T47D (cell line): ENCODE data around the gene HS6ST2.
A peak's percentile ranks its signal among the peaks of the same experiment; 100 is the strongest.

Experiments used
- DNase-seq, 2 experiments: peaks; one replicate each; pipeline versions ENCODE4 v3.0.0 to v3.0.0-alpha.2; 2011 to 2012; ENCODE audit warnings: low read depth in 1 of 2, low spot score in 1 of 2
- JUND ChIP-seq: IDR thresholded peaks from 2 replicates; pipeline ENCODE4 v1.6.1; 2012; ENCODE audit warnings: low read depth
- in situ Hi-C: cut with HindIII; loops from 2 replicates; pipeline ENCODE4 v1.10.0; 2016; ENCODE audit warnings: low sequenced_read_pairs, low pct_unique_long_range_greater_than_20kb

The HS6ST2 gene

GRCh38 chrX:132860200-132860599 is 98.2 kb downstream of the HS6ST2 start:
- no peak for DNase-seq
- in situ Hi-C loops, result no loop called here
- no peak for TF ChIP-seq JUND

- DNase-seq, result no peak
- in situ Hi-C loops, result no loop called here
Observed at GRCh38 chrX:132858018-132858417, 100.4 kb downstream of the HS6ST2 start.

GRCh38 chrX:132855780-132856341 is 102.6 kb downstream of the HS6ST2 start:
- no peak for DNase-seq
- in situ Hi-C loops, result no loop called here
- TF ChIP-seq JUND, result no peak

More at GRCh38 chrX:132858018-132858417, 100.4 kb downstream of the HS6ST2 start:
- no peak for TF ChIP-seq JUND

- in situ Hi-C loops, result no loop called here
- TF ChIP-seq JUND, result no peak
- no peak for DNase-seq
Observed at GRCh38 chrX:132853040-132853439, 105.4 kb downstream of the HS6ST2 start.

- in situ Hi-C loops, result no loop called here
- no peak for TF ChIP-seq JUND
- no peak for DNase-seq
Observed at GRCh38 chrX:132848296-132848970, 110.0 kb downstream of the HS6ST2 start.

- in situ Hi-C loops, result no loop called here
- DNase-seq, result no peak
- no peak for TF ChIP-seq JUND
Observed at GRCh38 chrX:132843363-132843762, 115.1 kb downstream of the HS6ST2 start.

- DNase-seq, result peak in 1 of 2 experiments; percentile 1
- in situ Hi-C loops, result no loop called here
- no peak for TF ChIP-seq JUND
Observed at GRCh38 chrX:132842460-132843238, 115.8 kb downstream of the HS6ST2 start.

GRCh38 chrX:132837967-132838366 is 120.5 kb downstream of the HS6ST2 start:
- in situ Hi-C loops, result no loop called here
- no peak for TF ChIP-seq JUND
- DNase-seq, result no peak

GRCh38 chrX:132837126-132837525 is 121.3 kb downstream of the HS6ST2 start:
- no peak for DNase-seq
- in situ Hi-C loops, result no loop called here
- no peak for TF ChIP-seq JUND

GRCh38 chrX:132836471-132836870 is 122.0 kb downstream of the HS6ST2 start:
- no peak for TF ChIP-seq JUND
- no peak for DNase-seq
- in situ Hi-C loops, result no loop called here

- TF ChIP-seq JUND, result no peak
- in situ Hi-C loops, result no loop called here
Observed at GRCh38 chrX:132834741-132835140, 123.7 kb downstream of the HS6ST2 start.

GRCh38 chrX:132834109-132834508 is 124.3 kb downstream of the HS6ST2 start:
- DNase-seq, result no peak
- TF ChIP-seq JUND, result no peak
- in situ Hi-C loops, result no loop called here

More at GRCh38 chrX:132834741-132835140, 123.7 kb downstream of the HS6ST2 start:
- DNase-seq, result no peak

- in situ Hi-C loops, result no loop called here
- no peak for DNase-seq
- no peak for TF ChIP-seq JUND
Observed at GRCh38 chrX:132833373-132833772, 125.1 kb downstream of the HS6ST2 start.
